ENCODE results near the gene SLC6A13. TPM values are rescaled to one million over a fixed set of nuclear protein-coding genes. Genes with fewer than 3 reads are reported as not detected.

The SLC6A13 gene
- total RNA-seq, 1 donor = not detected

DNA sequence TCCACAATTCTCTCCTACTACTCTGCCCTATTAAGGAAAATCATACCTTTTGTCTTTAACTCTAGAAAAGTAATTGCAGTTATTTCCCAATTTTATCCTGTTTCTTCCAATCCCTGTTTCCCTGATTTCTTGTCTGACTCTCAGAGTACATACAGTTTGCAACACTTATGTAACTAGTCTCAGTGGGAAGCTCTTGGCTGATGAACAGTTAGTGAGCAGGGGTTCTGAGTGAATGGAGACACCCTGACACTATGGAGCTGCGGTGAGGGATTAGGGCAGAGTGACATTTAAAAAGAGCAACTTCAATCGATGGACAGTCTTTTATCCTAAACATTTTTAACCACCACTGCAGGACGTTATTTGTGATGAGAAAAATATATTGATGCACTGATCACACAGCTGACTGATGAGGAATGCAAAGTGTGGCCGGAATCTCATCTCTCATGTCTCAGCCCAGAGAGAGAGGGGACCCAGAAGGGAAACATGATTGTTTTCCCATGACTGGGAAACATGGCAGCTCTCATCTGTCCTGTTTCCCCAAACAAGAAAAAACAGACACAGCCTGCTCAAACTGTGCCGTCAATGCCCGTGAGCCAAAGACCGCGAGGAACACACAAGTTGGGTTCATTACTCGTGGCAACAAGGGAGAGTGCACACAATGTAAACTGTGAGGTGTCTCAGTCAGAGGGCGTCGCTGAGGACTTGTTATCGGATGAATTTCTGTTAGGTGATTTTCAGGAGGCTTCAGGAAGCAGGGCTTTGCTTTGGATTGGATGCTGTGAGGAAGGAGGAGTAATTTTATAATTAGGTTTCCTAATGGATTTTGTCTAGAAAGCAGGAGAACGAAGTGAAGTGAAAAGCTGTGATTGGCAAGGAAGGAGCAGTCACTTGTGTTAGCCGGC is 5.2 kb upstream of the SLC6A13 start:
- no peak for DNase-seq (ENCODE audit: low read depth)
- no peak overlapping the region for H3K4me3 ChIP-seq (ENCODE audit: low read depth, low read length)
- no peak for TF ChIP-seq CTCF (IDR thresholded peaks at IDR 0.05; ENCODE audit: insufficient read depth, low read length)

GRCh38 chr12:265096-265495 is 2.5 kb upstream of the SLC6A13 start:
- no peak overlapping the region for H3K4me3 ChIP-seq (ENCODE audit: low read depth, low read length)
- DNase-seq (ENCODE audit: low read depth) = no peak
- TF ChIP-seq CTCF (IDR thresholded peaks at IDR 0.05; ENCODE audit: insufficient read depth, low read length) = no peak

DNA sequence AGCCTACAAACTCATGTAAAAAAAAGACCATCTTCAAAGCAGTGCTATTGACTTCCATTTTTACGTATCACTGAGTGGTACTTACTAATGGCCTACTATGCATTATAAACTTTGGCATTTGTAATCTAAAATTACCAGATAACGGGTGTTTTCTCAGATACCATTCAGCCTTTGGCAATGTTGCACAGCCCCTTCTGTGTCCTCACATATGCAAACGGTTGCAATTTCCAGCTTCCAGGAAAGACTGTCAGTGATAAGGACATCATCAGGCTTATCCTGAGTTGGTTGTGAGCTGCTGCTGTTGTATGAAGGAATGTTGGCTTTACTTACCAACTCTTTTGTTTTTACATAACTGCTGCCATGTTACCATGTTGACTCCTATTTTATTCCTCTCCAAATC is 1.6 kb upstream of the SLC6A13 start:
- peak; percentile 17 for DNase-seq (ENCODE audit: low read depth)
- no peak overlapping the region for H3K4me3 ChIP-seq (ENCODE audit: low read depth, low read length)
- no peak for TF ChIP-seq CTCF (IDR thresholded peaks at IDR 0.05; ENCODE audit: insufficient read depth, low read length)

GRCh38 chr12:263574-263973 is 938 bp upstream of the SLC6A13 start:
- no peak for TF ChIP-seq CTCF (IDR thresholded peaks at IDR 0.05; ENCODE audit: insufficient read depth, low read length)
- no peak overlapping the region for H3K4me3 ChIP-seq (ENCODE audit: low read depth, low read length)
- no peak for DNase-seq (ENCODE audit: low read depth)

DNA sequence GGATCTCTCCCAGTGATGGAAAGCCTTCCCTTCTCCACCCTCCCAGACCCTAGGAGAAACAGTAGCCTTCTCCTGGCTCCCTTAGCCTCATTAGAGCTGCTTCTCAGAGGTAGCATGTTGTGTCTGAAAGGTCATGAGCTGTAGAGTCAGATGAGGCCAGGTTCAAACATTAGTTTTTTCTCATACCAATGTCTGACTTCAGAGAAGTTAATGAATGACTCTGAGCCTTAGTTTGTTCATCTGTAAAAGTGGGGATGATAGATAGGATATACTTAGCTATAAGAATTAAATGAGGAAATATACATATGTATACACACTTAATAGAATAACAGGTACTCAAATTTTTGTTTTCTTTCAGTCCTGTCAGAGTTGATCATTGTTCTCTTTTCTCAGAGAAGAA is 523 bp downstream of the SLC6A13 start:
- TF ChIP-seq CTCF (IDR thresholded peaks at IDR 0.05; ENCODE audit: insufficient read depth, low read length) = no peak
- no peak overlapping the region for H3K4me3 ChIP-seq (ENCODE audit: low read depth, low read length)
- DNase-seq (ENCODE audit: low read depth) = no peak

GRCh38 chr12:257521-258321 is 4.9 kb downstream of the SLC6A13 start:
- H3K4me3 ChIP-seq (ENCODE audit: low read depth, low read length) = no peak overlapping the region
- TF ChIP-seq CTCF (IDR thresholded peaks at IDR 0.05; ENCODE audit: insufficient read depth, low read length) = no peak
- no peak for DNase-seq (ENCODE audit: low read depth)

All from fibroblast of the aortic adventitia (primary cell).